Ovary (tissue), 9 donors: Measurements from ENCODE around the gene PGF. TPM values are rescaled to one million over a fixed set of nuclear protein-coding genes. Genes with fewer than 3 reads are reported as not detected.

Experiments used
- DNase-seq, 5 donors: peaks; one replicate each; pipeline ENCODE4 v3.0.0-alpha.2; 2019 to 2020
- H3K27ac ChIP-seq, 2 donors: fragments of 200-600 bp; one replicate each; pipeline versions ENCODE4 v1.5.1 to v1.8.0; 2019 to 2022
- H3K27me3 ChIP-seq: fragments of 200-600 bp; one replicate; pipeline ENCODE4 v1.8.0; 2022
- H3K36me3 ChIP-seq: fragments of 200-600 bp; sonication (generic); one replicate; pipeline ENCODE4 v1.5.1; 2019
- H3K4me1 ChIP-seq: one replicate; pipeline ENCODE4 v1.8.1; 2013; ENCODE audit warnings: mild to moderate bottlenecking, moderate library complexity; ENCODE audit not compliant: insufficient read depth
- H3K4me3 ChIP-seq: fragments of 200-600 bp; sonication (generic); one replicate; pipeline ENCODE4 v1.5.1; 2017
- H3K9me3 ChIP-seq, 2 donors: fragments of 200-600 bp in 1 of 2; sonication (generic) in 1 of 2; one replicate each; pipeline versions ENCODE4 v1.5.1 to v1.8.1; 2013 to 2019; ENCODE audit warnings: mild to moderate bottlenecking in 1 of 2, moderate library complexity in 1 of 2
- CTCF ChIP-seq, 3 donors: fragments of 450-650 bp in 2 of 3; fragments of 200-600 bp in 1 of 3; IDR thresholded peaks; one replicate each; pipeline versions ENCODE4 v1.5.1 to v1.8.0; 2016 to 2022; ENCODE audit warnings: antibody characterized with exemption in 3 of 3, mild to moderate bottlenecking in 1 of 3
- EP300 ChIP-seq: sonication (generic); formaldehyde crosslinking; IDR thresholded peaks from one replicate; pipeline ENCODE4 v1.6.1; 2017; ENCODE audit warnings: antibody characterized with exemption
- POLR2A ChIP-seq: fragments of 450-650 bp; IDR thresholded peaks from one replicate; pipeline ENCODE4 v1.6.1; 2017; ENCODE audit warnings: antibody characterized with exemption, mild to moderate bottlenecking, moderate library complexity
- WGBS, 3 donors: extraction: QIAGEN DNeasy Blood & Tissue Kit in 1 of 3; methylation state at CpG; one replicate each; pipeline versions ENCODE4 v1.1.5 to v1.1.7; 2013 to 2017; 5-methylcytosine and 5-hydroxymethylcytosine counted together
- intact Hi-C, 4 donors: fragments of 100-400 bp; cut with DNase I; formaldehyde crosslinking; loops; one replicate each; pipeline versions ENCODE4 v1.11.0 to v1.15.1; 2022 to 2023
- polyA plus RNA-seq, 2 donors: library from polyadenylated mRNA; stranded (reverse); fragments of 200-250 nt in 1 of 2; fragments of 350-450 nt in 1 of 2; fragmentation: Illumina TruSeq in 1 of 2; extraction: RNeasy Lipid Tissue Mini Kit (QIAGEN cat#74804) in 1 of 2; gene quantifications; one replicate each; pipeline ENCODE4 v1.2.3, GENCODE V29; 2013 to 2014
- total RNA-seq, 7 donors: library from RNA; depleted of rRNA in 2 of 7; stranded (reverse); fragments of >200 nt in 2 of 7; fragmentation: NEBNext Ultra II Directional in 3 of 7; extraction: Animal tissue kit (Norgen Biotek cat#: 25700) in 3 of 7; gene quantifications; one replicate each; pipeline versions ENCODE4 v1.1.0 to v1.2.4, GENCODE V29; 2016 to 2023
- donor health status: DM: no; HTN: no; CAD: no; lungs with moderate emphysema.
- donor health status: DM: no; HTN: no; CAD: no.
- donor health status: Bipolar disorder and iron deficiency.
- donor health status: DM: yes; HTN: yes; CAD: no.
- donor health status: DM: no; HTN: no; CAD: no.
- donor health status: DM: yes; HTN: yes; CAD: no.

The PGF gene
- total and polyA plus RNA-seq, 9 donors, result 1.8 to 14.0 (median 4.2) TPM; not detected in 1

- DNase-seq, result no peak
- 88 to 91% (median 89%) methylated on average over 5 of the region's 5 CpGs for WGBS, 3 donors
- Histone ChIP-seq H3K27ac (peak overlapping the region in 1 of 2 donors; percentile 5), H3K4me3 (no peak overlapping the region), H3K27me3 (no peaks in the 10 kb centered on the region), H3K4me1 (peaks cover 4% of the 10 kb centered on the region), H3K9me3 (no peaks in the 10 kb centered on the region), H3K36me3 (no peaks in the 10 kb centered on the region)
- TF ChIP-seq EP300 (no peak), POLR2A (no peak), CTCF (IDR thresholded peaks at IDR 0.05) (no peak)
- intact Hi-C loops, result loop anchor here in 3 of 4 donors (10.0 kb wide), 1 partner anchor 168 kb away; no protein-coding TSS in a partner anchor
Observed at GRCh38 chr14:74917178-74917543, 38.2 kb downstream of the PGF start.

GRCh38 chr14:74915826-74916225 is 39.6 kb downstream of the PGF start:
- TF ChIP-seq POLR2A, result no peak
- TF ChIP-seq EP300, result no peak
- no peak for TF ChIP-seq CTCF (IDR thresholded peaks at IDR 0.05)
- Histone ChIP-seq H3K9me3 (no peaks in the 10 kb centered on the region), H3K36me3 (no peaks in the 10 kb centered on the region), H3K4me3 (no peak overlapping the region), H3K27ac (no peak overlapping the region), H3K4me1 (peaks cover 4% of the 10 kb centered on the region), H3K27me3 (no peaks in the 10 kb centered on the region)
- DNase-seq, result no peak
- intact Hi-C loops, result loop anchor here in 3 of 4 donors (10.0 kb wide), 1 partner anchor 169 kb away; no protein-coding TSS in a partner anchor
- 44 to 47% (median 47%) methylated on average over 7 of the region's 7 CpGs for WGBS, 3 donors

GRCh38 chr14:74915426-74915825 is 40.0 kb downstream of the PGF start:
- Histone ChIP-seq H3K36me3 (no peaks in the 10 kb centered on the region), H3K27me3 (no peaks in the 10 kb centered on the region), H3K9me3 (no peaks in the 10 kb centered on the region), H3K4me1 (peaks cover 4% of the 10 kb centered on the region), H3K4me3 (no peak overlapping the region), H3K27ac (no peak overlapping the region)
- WGBS, 3 donors, result 83 to 86% (median 84%) methylated on average over 4 of the region's 4 CpGs
- TF ChIP-seq EP300 (no peak), POLR2A (no peak), CTCF (IDR thresholded peaks at IDR 0.05) (no peak)
- intact Hi-C loops, result loop anchor here in 3 of 4 donors (10.0 kb wide), 1 partner anchor 169 kb away; no protein-coding TSS in a partner anchor
- DNase-seq, result no peak

- H3K36me3 ChIP-seq, result no peaks in the 10 kb centered on the region
- H3K4me1 ChIP-seq, result peaks cover 4% of the 10 kb centered on the region
- H3K4me3 ChIP-seq, result no peak overlapping the region
- H3K27ac ChIP-seq, result peak overlapping the region in 1 of 2 donors; percentile 19
- intact Hi-C loops, result loop anchor here (5.0 to 10.0 kb wide), 2 partner anchors 171 to 173 kb away; no protein-coding TSS in a partner anchor
- no peaks in the 10 kb centered on the region for H3K27me3 ChIP-seq
- TF ChIP-seq POLR2A (no peak), CTCF (IDR thresholded peaks at IDR 0.05) (peak; percentile 21 to 72 (median 43)), EP300 (no peak)
- WGBS, 3 donors, result 15 to 23% (median 16%) methylated on average over 6 of the region's 6 CpGs
- DNase-seq, result peak; percentile 71 to 84 (median 75)
- H3K9me3 ChIP-seq, result no peaks in the 10 kb centered on the region
Observed at GRCh38 chr14:74913986-74914573, 41.3 kb downstream of the PGF start.
